Frontal cortex (tissue), 4 donors: ENCODE results near the gene GPR176. TPM values are rescaled to one million over a fixed set of nuclear protein-coding genes. Genes with fewer than 3 reads are reported as not detected.
"Not testable (repeated sequence)": the region's sequence is repeated elsewhere in the genome, so short reads cannot be mapped to it uniquely, and the experiment has no call there.

Experiments used
- DNase-seq, 2 donors: peaks; one replicate each; pipeline ENCODE4 v3.0.0; 2012; ENCODE audit warnings: low spot score in 2 of 2
- FAIRE-seq: peaks from 2 replicates; lab custom pipeline; 2012; peaks lifted over from hg19 to GRCh38; lab: Jason Lieb, UNC
- total RNA-seq: library from RNA; depleted of rRNA; stranded (reverse); fragments of >200 nt; gene quantifications from one replicate; pipeline ENCODE4 v1.2.3, GENCODE V29; 2014
- donor health status: control.
- donor health status: control.
- donor health status: control.

The GPR176 gene
- total RNA-seq, 1 donor from 2014 or later = 31.4 TPM

DNA sequence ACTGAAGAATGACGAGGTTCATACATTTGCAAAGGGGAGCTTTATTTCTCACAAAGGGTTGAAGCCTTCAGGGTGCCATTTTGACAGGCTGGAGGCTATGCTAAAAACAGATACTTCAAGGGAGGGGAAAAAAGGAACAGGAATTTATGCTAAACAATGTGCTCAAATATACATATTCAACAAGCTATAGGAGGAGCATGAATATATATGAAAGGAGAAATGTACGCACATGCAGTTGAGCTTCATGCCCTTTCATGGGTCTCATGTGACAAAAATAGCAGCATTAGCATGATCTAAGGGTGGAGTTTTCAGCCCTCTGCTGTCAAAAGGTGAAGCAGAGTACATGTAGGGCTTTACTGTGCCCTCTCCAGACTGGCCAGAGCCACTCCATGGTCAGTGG, 93.1 kb downstream of the GPR176 start:
- no peak for FAIRE-seq
- DNase-seq = no peak

DNA sequence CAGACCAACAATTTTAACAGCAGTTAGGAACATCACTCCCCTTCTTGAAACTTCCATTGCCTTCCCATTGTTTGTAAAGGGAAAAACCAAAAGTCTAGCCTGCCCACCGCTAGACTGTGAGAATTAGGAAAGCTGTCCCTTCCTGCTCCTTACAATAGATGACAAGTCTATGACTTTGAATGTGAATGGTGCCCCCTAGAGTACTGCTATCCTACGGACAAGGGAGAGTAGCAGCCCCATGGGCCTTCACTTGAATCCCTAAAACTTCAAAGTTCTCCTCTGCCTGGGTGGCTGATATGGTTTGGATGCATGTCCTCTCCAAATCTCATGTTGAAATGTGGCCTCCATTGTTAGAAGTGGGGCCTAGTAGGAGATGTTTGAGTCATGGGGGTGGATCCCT, 96.4 kb downstream of the GPR176 start:
- no peak for FAIRE-seq
- no peak for DNase-seq

DNA sequence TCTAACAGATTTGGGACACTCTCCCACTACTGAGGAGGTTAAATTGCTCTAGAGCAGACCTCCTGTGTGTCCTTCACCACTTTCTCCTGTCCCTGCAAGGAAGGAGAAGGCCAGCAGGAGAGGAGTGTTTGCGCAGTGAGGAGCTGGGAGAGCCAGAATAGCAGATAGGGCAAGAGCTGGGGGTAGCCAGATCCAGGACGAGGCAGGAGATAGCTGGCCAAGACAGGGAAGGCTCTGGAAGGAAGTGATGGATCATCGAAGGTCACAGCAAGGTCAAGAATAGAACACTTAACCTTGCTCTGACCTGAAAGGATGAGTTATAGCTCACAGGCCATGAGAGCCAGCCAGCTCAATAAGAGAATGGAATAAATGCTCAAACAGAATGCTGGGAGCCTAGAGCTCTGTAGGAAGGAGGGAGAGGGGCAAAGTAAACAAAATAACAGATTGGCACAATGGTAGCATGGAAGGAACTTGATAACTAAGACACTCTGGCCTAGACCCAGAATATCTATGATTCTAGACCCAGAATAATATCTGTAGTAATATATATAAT, 99.9 kb downstream of the GPR176 start:
- FAIRE-seq (no peak), DNase-seq (no peak)

DNA sequence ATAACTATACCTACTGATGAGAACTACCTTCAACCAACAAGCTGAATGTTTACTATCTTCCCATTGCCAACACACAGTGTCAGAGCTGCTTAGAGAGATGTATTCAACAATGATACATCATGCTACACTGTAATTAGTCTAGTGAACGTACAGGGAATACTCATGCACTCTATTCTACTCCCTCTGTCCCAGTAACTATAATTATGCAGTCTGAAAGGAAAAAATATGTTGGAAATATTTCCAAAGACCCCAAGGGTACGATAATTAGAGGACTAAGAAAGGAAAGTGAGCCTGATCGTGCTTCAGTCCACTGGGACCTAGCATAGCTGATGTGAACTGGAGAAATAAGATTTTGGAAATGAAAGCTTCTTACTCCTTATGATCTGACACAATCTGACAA, 100.5 kb downstream of the GPR176 start:
- DNase-seq (no peak), FAIRE-seq (no peak)

DNA sequence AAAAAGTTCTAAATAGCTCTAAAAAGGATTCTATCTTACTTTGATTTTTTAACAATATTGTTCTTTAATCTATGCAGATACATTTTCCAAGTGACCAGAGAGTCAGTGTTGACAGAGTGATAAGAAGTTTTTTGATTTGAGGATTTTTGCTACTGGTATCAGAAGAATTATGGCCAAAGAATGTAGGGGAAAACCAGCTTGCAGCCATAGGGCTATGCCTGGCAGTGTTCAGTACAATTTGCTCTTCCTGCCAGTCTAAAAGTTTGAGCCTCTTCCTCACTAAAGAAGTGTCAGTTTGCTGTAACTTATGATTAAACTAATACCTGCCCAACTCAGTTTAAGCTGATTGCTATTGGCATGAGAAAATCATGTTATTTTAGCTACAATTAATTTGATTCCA, 102.2 kb downstream of the GPR176 start:
- DNase-seq (no peak), FAIRE-seq (no peak)

DNA sequence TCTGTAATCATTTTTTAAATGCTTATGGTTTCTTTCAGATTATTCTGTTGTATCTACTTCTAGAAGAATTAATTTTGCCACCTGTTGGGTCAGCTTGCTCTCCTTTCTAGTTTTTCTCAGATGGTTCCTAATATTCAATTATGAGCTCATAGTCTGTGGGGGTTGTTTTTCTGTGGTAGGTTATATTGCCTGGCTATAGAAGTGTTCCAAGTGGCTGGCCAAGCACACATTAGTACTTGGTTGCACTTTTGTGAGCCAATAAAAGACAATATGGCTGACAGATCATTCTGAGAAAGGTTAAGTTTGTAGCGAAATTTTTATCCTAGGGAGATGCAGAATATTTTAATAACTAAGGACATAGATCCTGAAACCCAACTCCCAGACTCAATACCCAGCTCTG, 105.6 kb downstream of the GPR176 start:
- no peak for FAIRE-seq
- DNase-seq = no peak

DNA sequence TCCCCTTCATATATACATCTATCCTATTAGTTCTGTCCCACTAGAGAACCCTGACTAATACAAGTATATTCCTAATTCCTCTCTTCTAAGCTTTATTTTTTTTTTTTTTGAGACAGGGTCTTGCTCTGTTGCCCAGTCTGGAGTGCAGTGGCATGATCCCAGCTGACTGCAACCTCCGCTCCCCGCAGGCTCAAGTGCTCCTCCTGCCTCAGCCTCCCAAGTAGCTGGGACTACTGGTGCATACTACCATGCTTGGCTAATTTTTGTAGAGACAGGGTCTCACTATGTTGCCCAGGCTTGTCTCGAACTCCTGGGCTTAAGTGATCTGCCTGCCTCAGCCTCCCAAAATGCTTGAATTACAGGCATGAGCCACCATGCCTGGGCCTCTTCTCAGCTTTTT, 107.4 kb downstream of the GPR176 start:
- DNase-seq, FAIRE-seq: not testable (repeated sequence)

DNA sequence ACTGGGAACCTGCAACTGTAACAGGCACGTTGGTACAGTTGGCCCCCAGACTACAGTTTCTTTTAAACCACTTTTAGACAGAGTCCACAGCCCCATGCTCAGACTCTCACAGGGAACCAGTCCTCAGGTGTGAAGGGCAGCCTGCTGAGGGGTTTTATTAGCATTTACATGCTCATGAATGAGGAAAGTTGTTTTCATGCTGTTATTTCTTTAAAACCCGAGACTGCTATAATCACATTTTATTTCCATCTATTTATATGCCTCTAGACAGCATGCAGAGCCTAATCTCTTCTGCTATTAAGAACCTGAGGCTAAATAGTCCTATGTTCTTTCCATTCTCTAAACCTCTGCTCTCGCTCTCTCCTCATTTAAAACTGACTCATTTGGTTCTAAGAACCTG, 111.2 kb downstream of the GPR176 start:
- FAIRE-seq = no peak
- DNase-seq = no peak

DNA sequence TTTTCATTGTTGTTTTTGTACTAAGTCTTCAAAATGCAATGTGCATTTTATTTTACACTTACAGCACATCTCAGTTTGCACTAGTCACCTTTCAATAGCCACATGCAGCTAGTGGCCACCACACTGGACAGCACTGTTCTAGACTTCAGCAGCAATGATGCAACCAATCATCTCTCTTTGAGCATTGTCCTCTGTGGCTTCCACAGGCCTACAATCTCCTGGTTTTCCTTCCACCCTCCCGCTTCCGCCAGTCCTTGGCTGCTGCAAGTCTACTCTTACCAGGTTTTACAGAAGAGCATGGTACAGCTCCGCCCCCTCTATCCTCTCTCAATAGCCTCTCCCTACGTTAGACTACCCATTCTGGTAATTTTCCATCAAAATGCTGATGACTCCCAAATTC, 112.3 kb downstream of the GPR176 start:
- no peak for DNase-seq
- no peak for FAIRE-seq

DNA sequence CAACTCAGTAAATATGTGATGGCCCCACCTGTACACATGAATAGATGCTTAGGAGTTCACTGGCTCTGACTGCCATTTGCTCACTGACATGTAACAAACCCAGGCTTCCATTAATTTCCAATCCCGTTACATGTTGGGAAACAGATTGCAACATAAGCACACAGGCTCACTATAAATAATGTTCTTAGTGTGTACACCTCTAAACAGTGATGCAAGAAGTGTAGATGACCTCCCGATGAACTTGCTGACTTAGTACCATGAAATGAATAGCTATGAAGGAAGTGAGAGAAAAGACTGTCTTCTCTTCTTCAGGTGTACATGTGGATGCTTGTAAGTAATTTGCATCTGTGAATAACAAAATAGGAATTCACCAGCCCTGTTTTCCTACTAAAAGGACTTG, 116.0 kb downstream of the GPR176 start:
- FAIRE-seq = no peak

DNA sequence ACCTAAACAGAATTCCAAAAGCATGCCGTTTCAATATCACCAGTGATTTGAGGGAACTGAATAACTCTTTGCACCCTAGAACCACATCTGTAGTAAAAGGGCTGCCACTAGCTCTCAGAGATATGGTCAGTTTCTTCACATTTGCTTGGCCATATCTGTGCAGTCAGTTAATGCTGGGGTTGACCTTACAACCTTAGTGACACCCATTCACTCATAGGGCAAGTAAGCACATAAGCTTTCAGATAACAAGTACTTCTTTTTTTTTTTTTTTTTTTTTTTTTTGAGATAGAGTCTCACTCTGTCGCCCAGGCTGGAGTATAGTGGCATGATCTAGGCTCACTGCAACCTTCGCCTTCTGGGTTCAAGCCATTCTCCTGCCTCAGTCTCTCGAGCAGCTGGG, 117.0 kb downstream of the GPR176 start:
- no peak for DNase-seq
- FAIRE-seq = no peak

More for the DNA sequence above, 116.0 kb downstream of the GPR176 start:
- DNase-seq = no peak

DNA sequence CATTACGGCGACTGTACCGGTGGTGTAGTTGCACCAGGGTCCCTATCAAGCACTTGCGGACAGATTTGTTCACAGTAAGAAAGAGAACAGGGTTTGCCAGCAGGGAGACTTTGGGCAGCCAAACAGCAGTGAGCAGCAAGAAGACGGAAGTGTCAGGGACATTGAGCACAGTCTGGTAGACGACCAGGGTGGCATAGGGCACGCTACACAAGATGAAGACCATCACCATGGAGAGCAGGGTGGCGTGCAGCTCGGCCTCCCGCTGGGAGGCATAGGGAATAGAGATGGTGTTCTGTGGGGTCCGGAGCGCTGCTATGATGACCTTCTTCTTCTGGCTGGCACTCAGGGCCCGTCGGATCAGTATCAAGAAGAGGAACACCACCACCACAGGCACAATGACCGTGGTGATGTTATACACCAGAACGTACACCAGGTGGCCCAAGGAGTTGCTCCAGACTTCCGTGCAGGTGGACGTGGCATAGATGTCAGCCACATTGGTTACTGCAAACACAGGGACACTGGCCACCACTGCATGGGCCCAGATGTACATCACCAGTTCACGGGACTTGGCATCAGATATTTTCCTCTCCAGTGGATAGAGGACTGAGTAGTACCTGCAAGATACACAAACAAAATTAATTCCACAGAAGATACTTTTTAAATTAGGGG, 118.3 kb downstream of the GPR176 start:
- DNase-seq = no peak
- FAIRE-seq = no peak

DNA sequence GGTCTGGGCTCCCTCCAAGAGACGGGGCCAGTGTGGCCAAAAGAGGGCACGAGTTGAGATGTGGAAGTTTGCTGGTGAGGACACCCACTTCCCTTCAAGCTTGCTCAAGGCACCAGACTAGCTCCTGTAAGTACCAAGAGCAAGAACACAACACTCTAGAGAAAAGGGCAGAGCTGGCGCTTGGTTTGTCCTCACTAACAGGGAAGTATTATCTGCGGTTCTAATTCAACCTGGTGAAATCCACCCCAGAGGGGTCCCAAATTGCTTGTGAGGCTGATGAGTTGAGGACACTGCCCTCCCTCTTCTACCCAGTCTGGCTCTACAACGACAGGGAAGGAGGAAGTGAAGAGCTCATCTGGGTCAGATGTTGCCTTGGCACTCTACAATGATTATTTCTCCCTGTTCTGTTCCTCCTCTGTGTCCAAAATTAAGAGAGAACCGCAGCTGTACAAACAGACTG, 120.5 kb downstream of the GPR176 start:
- DNase-seq = no peak
- FAIRE-seq = no peak

DNA sequence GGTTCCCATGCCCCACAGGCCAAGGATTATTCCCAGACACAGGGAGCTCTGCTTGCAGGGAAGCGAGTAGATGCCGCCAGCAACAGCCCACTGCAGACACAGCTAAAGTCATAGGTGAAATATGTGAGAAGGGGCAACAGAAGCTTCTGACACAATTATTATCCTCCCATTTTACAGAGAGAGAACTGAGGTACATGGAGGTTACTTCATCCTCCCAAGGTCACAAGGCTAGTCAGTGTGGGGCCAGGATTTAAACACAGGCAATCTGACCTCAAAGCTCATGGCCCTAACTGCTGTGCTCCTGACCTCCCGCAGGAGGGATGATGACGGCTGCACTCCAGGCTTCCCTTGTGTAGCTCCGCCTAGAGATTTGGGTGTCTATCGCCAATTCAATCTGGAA, 121.7 kb downstream of the GPR176 start:
- DNase-seq = no peak
- FAIRE-seq = no peak

DNA sequence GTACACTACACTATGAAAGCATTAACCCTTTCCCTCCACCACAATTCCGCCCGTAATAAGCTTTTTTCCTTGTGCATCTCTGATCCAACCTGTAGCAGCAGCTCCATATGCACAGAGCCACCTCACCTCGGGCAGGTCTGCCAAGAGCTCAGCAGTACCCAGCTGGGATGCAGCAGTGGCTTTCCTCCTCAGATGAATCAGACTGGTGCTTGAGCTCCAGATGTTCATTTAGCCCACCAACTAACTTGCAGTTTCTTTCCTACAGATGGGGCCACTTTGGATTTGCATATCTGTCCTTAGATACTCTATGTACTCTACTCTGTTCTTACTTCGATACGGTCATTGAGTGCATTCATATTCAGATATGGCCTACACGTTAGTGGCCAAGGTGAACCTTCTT, 122.7 kb downstream of the GPR176 start:
- no peak for FAIRE-seq
- no peak for DNase-seq

DNA sequence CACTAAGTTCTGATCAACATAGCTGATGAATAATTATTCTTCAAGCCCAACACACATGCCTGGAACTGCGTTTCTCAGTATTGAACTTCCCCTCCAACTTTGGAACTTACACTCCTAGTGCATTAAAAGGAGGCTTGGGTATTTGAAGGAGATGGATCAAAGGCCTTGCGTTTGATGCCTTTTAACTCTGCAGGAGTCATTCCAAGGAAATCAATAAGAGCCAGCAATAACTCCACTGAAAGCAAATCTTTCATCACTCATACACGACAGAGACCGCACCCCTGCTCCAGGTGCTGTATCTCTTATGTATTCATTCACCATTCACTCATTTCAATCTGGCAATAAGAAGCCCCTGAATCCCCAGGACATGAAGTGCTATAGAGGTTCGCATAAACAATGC, 123.5 kb downstream of the GPR176 start:
- no peak for DNase-seq
- FAIRE-seq = no peak

DNA sequence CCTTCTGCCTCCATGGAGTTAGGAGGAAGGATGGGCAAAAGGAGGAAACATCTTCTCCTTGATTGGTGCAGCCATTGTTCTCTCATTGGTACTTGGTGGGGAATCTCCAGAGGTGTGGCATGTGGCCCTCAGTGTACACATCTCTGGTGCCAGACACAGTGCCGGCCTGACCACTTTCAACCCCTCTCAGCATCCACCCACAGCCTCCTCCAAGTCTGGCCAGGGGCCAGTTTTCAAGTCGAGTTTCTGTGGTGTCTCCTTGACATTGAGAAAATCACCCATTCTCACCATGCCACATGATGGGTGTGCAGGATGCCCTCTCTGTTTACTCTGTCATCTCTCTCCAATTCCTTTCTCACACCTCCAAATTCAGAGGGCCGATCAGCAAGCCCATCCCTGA, 124.6 kb downstream of the GPR176 start:
- DNase-seq (no peak), FAIRE-seq (no peak)

DNA sequence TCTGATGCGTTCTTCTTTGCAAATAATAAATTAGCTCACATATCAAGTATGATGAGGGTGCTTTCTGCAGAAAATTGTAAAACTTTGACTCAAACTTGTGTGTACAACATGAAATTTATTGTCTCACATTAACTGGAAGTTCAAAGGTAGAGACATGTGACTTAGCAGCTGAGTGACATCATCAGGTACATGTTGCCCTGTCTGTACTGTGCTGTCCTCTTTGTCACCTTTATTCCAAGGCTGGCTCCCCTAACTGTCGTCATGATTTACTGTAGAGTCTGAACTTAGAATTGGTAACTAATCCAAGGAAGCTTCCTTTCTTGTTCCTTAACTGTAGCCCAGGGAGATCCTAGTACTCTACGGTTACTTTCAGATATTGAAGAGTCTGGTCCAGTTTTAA, 125.1 kb downstream of the GPR176 start:
- FAIRE-seq (no peak), DNase-seq (no peak)

DNA sequence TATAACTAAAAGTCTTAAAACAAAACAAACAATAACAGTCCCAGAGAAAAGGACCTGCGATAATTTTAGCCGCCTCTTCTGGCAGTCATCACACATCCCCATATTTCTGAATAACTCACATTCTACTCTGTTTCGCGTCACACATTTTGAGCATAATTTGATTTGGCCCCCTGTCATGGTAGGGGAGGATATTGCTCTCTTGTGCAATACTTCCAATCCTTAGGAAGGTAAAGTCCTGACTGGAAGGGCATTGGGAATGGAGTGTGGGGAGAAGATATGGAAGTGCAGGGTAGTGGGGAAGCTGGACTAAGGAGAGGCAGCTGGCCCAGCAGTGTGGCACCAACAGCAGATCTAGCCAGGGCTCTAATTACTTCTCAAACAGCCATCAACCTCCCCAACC, 126.1 kb downstream of the GPR176 start:
- FAIRE-seq (no peak), DNase-seq (no peak)

DNA sequence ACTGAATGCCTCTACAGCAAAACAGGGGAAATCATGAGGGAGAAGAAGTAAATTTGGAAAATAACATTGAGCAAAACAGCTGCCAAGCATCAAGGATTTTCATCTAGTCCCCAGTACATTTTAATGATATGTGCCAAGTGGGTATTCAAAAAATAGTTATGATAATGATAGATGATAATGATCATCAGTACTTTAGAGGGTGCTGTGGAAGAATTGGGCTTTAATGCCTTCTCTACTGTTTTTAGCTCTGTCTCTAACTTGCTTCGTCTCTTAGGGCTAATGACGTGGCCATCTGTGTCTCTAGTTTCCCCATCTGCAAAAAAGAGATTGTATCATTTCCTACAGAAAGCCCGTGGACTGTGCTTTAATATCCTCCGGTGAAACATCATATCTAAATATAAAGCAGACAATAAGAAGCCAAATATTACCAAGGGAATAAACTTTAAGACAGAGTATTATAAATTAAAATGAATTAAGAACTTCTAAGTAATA, 127.2 kb downstream of the GPR176 start:
- DNase-seq = no peak
- no peak for FAIRE-seq

DNA sequence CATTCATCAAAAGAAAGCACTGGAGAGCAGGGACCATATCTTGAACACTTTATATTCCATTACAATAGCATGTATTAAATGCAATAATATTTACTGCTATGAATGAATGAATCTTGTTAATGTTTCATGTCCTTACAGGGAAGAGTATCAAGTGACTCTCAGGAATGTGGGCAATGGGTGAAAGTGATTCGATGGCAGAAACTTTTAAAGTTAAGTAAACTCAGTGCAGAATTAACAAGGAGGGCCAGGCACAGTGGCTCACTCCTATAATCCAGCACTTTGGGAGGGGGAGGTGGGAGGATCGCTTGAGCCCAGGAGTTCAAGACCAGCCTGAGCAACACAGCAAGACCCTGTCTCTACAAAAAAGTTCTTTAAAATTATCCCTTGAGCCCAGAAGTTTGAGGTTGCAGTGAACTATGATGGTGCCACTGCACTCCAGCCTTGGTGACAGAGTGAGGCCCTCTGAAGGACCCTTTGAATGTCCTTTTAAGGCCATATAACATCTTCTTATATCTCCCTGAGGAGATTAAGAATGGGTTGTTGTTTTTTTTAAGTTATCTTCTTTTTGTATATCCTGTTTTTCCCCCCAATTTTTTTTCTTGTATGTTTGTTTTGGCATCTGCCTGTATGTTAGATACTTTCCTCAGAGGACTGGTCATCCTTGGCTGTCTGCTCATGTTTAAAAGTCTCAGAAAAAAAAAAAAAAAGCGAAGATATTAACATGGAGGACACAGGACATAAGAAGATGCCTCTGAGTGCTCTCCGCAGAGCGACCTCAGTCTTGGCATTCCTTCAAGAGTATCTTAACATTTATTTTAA, 127.8 kb downstream of the GPR176 start:
- DNase-seq (no peak), FAIRE-seq (no peak)
